ENCODE results near the gene TMBIM6. TPM values are rescaled to one million over a fixed set of nuclear protein-coding genes. Genes with fewer than 3 reads are reported as not detected.

Gene TMBIM6
- total RNA-seq, 2 experiments from 2014 or later: 437 to 443 TPM

DNA sequence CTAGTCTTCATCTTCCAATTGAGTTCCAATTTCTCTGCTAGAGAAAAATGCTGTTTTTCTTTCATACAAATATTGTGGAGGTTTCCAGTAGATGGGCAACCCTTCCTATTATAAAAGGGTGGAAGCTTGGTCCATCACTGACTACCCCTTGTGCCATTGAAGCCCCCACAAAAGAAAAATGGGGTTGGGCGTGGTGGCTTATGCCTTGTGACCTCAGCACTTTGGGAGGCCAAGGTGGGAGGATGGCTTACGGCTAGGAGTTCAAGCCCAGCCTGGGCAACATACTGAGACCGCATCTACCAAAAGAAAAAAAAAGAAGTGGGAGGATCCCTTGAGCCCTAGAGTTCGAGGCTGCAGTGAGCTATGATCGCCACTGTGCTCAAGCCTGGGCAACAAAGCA lies 64.1 kb downstream of the TMBIM6 start:
- Mint-ChIP-seq H3K9me3 (no peaks in the 10 kb centered on the region), H3K4me3 (no peak overlapping the region), H3K27ac (no peak overlapping the region), H3K36me3 (ENCODE audit: low read depth) (peaks cover 1% of the 10 kb centered on the region), H3K27me3 (no peaks in the 10 kb centered on the region), H3K4me1 (ENCODE audit: low read depth) (no peaks in the 10 kb centered on the region)
- ATAC-seq (no peak), DNase-seq (no peak)
- TF ChIP-seq, protein P1, sequence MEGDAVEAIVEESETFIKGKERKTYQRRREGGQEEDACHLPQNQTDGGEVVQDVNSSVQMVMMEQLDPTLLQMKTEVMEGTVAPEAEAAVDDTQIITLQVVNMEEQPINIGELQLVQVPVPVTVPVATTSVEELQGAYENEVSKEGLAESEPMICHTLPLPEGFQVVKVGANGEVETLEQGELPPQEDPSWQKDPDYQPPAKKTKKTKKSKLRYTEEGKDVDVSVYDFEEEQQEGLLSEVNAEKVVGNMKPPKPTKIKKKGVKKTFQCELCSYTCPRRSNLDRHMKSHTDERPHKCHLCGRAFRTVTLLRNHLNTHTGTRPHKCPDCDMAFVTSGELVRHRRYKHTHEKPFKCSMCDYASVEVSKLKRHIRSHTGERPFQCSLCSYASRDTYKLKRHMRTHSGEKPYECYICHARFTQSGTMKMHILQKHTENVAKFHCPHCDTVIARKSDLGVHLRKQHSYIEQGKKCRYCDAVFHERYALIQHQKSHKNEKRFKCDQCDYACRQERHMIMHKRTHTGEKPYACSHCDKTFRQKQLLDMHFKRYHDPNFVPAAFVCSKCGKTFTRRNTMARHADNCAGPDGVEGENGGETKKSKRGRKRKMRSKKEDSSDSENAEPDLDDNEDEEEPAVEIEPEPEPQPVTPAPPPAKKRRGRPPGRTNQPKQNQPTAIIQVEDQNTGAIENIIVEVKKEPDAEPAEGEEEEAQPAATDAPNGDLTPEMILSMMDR (IDR thresholded peaks at IDR 0.05): no peak
- CTCF ChIA-PET: interaction anchor here (0.6 to 1.5 kb wide), 3 partner anchors 23 to 234 kb away, joined by 3 to 5 read pairs (median 4); no protein-coding TSS in a partner anchor
- POLR2A ChIA-PET: no interaction called here
- intact Hi-C loops (cut with micrococcal nuclease): no loop called here

DNA sequence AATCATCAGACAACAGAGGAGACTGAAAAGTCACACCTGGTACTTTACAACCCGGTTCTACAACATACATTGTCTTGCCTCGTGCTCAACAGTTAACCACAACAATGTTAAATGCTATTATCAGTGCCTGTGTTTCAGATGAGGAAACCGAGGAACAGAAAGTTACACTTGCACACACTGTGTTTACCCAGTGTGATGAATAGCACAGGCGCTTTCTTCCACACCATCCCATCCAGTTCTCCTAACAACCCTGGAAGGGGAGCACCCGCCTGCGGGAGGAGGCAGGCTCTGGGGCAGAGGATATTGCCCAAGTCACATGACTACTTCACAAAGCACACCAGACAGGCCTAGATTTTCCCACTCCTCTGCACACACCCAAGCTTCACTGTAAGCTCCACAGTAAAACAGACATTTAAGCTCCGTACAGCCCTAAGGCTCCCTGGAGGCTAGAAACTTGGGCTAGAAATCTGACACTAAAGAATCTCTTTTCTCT lies 65.0 kb downstream of the TMBIM6 start:
- ChIA-PET CTCF (interaction anchor here (0.6 kb wide), 1 partner anchor 33 kb away, joined by 3 read pairs; no protein-coding TSS in a partner anchor), POLR2A (no interaction called here)
- no peak overlapping the region for H3K27ac Mint-ChIP-seq
- intact Hi-C loops (cut with micrococcal nuclease): no loop called here
- peaks cover 1% of the 10 kb centered on the region for H3K36me3 Mint-ChIP-seq (ENCODE audit: low read depth)
- no peaks in the 10 kb centered on the region for H3K4me1 Mint-ChIP-seq (ENCODE audit: low read depth)
- H3K9me3 Mint-ChIP-seq: no peaks in the 10 kb centered on the region
- H3K27me3 Mint-ChIP-seq: no peaks in the 10 kb centered on the region
- ATAC-seq (no peak), DNase-seq (no peak)
- no peak overlapping the region for H3K4me3 Mint-ChIP-seq
- TF ChIP-seq, protein P1 (IDR thresholded peaks at IDR 0.05): no peak

- H3K36me3 Mint-ChIP-seq (ENCODE audit: low read depth): peaks cover 1% of the 10 kb centered on the region
Observed at GRCh38 chr12:49806877-49807276, 65.5 kb downstream of the TMBIM6 start.

GRCh38 chr12:49807991-49808580 lies 66.7 kb downstream of the TMBIM6 start:
- no peak overlapping the region for H3K4me3 Mint-ChIP-seq
- DNase-seq (no peak), ATAC-seq (no peak)
- intact Hi-C loops (cut with micrococcal nuclease): no loop called here
- CTCF ChIA-PET: interaction anchor here (1.0 to 1.6 kb wide), 2 partner anchors 10 to 30 kb away, joined by 3 to 4 read pairs; no protein-coding TSS in a partner anchor
- no peaks in the 10 kb centered on the region for H3K9me3 Mint-ChIP-seq
- no peaks in the 10 kb centered on the region for H3K27me3 Mint-ChIP-seq
- H3K27ac Mint-ChIP-seq: no peak overlapping the region
- TF ChIP-seq, protein P1 (IDR thresholded peaks at IDR 0.05): no peak
- H3K36me3 Mint-ChIP-seq (ENCODE audit: low read depth): no peaks in the 10 kb centered on the region
- H3K4me1 Mint-ChIP-seq (ENCODE audit: low read depth): peaks cover 8% of the 10 kb centered on the region
- POLR2A ChIA-PET: no interaction called here

More at GRCh38 chr12:49806877-49807276, 65.5 kb downstream of the TMBIM6 start:
- DNase-seq (no peak), ATAC-seq (no peak)
- H3K27me3 Mint-ChIP-seq: no peaks in the 10 kb centered on the region
- TF ChIP-seq, protein P1 (IDR thresholded peaks at IDR 0.05): no peak
- no peaks in the 10 kb centered on the region for H3K9me3 Mint-ChIP-seq
- CTCF ChIA-PET: interaction anchor here (0.6 kb wide), 1 partner anchor 33 kb away, joined by 3 read pairs; no protein-coding TSS in a partner anchor
- POLR2A ChIA-PET: no interaction called here
- no peak overlapping the region for H3K27ac Mint-ChIP-seq
- intact Hi-C loops (cut with micrococcal nuclease): no loop called here
- peaks cover 3% of the 10 kb centered on the region for H3K4me1 Mint-ChIP-seq (ENCODE audit: low read depth)
- H3K4me3 Mint-ChIP-seq: no peak overlapping the region

DNA sequence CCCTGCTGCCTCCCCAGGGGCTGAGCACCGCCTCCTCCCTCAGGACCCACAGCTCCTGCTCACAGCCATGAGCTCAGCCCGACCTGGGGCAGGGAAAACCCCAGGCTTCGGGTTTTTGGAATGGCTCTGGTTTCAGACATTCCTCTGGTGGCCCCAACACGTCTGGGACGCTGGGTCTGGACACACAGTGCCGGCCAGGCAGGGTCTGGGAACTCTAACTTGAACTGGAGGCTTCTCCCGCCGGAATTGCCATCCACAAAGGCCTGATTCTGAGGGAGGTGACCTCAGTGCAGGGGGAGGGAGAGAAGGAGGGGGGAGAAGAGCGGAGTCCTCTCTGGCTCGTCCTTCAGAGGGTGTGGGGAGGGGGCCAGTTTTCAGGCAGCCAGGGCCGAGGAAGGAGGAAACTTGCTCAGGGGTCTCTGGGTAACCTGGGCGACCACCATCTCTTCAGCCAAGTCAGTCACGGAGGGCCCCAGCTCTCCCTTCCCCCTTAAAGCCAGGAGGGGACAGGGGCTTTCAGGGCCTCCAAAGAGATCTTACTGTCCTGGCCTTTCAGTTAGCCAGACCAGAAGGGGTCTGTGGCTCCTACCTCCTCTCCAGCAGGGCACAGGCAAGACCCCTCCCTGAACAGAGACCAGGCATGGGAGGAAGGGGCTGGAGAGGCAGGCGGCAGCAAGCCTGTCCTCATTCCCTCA lies 67.5 kb downstream of the TMBIM6 start:
- ATAC-seq (no peak), DNase-seq (no peak)
- CTCF ChIA-PET: interaction anchor here (1.0 to 1.6 kb wide), 2 partner anchors 11 to 31 kb away, joined by 3 to 4 read pairs; no protein-coding TSS in a partner anchor
- no peaks in the 10 kb centered on the region for H3K36me3 Mint-ChIP-seq (ENCODE audit: low read depth)
- intact Hi-C loops (cut with micrococcal nuclease): no loop called here
- no peaks in the 10 kb centered on the region for H3K9me3 Mint-ChIP-seq
- H3K4me1 Mint-ChIP-seq (ENCODE audit: low read depth): peaks cover 10% of the 10 kb centered on the region
- POLR2A ChIA-PET: no interaction called here
- TF ChIP-seq, protein P1 (IDR thresholded peaks at IDR 0.05): no peak
- H3K4me3 Mint-ChIP-seq: no peak overlapping the region
- no peaks in the 10 kb centered on the region for H3K27me3 Mint-ChIP-seq
- no peak overlapping the region for H3K27ac Mint-ChIP-seq

Measured in activated CD8-positive, alpha-beta T cell treated with anti-CD3 and anti-CD28 coated beads for 36 hours (primary cell).